Amniotic stem cell (primary cell): Measurements from ENCODE around the gene NRAS.
"Not testable (repeated sequence)": the region's sequence is repeated elsewhere in the genome, so short reads cannot be mapped to it uniquely, and the experiment has no call there.

ENCODE experiments used
- DNase-seq: peaks from one replicate; lab custom pipeline; 2025; lab: John Stamatoyannopoulos, UW

The NRAS gene

GRCh38 chr1:114716304-114717170 lies at the start of gene NRAS:
TSS of gene NRAS (minus strand) at chr1:114716771. CDS start at chr1:114716160, 611 bp downstream.
- peak; percentile 70 for DNase-seq

DNA sequence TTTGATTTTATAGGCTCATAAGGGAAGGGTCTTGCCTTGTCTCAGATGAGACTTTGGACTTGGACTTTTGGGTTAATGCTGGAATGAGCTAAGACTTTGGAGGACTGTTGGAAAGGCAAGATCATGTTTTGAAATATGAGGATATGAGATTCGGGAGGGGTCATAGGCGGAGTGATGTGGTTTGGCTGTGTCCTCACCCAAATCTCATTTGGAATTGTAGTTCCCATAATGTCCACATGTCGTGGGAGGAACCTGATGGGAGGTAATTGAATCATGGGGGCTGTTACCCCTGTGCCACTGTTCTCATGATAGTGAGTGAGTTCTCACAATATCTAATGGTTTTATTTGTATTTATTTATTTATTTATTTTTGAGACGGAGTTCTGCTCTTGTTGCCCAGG lies 48.1 kb upstream of the NRAS start:
- DNase-seq = no peak

DNA sequence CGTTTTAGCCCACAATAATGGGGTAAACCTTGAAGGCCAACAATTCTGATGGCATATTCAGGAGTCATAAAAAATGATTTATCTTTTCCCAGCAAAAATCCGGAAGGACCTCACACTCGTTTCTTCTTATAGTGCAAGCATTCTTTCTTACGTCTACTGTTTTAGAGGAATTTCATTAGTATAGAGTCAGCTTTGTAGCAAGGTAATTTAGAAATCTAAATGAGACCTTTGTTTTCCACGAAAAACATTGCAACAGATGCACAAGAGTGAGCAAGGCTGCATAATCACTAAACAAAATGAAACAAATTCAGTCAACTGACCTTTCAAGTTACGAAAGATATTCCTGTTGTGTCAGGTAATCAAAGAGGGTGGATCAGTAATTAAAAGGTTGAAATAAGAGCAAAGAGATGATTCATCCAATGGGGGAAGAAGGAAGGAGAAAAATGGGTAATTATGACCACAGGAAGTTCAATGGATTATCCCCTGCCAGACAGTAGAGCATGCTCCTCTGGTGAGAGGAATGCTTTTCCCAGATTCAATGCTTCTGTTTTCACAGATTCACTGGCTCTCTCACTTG lies 41.8 kb upstream of the NRAS start:
- DNase-seq = no peak

GRCh38 chr1:114757455-114758255 lies 41.1 kb upstream of the NRAS start, which contains the start of gene CSDE1:
TSS of gene CSDE1 (minus strand) at chr1:114757984. CDS start at chr1:114739890, 18,094 bp downstream.
- DNase-seq = peak; percentile 94

DNA sequence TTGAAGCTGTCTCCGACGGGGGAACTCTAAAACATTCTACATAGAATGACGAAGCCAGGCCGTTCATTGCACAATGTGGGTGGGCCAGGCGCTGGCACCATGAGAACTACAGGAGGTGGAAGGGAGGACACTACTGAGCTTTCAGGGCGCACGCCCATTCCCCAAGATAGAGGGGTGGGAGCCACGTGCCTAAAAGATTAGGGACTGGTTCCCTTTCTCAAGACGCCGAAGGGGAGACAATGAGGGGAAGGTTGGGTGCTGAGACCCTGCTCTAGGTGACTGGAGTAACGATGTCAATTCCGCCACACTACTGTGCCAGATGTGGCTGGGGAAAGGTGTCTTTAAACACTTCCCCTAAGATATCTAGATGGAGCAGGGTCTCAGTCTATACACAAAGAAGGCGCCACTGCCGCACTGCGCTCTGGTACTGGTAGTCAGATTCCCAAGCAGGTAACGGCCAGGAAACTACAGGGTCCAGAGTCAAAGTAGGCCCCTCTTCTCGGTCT lies 40.4 kb upstream of the NRAS start:
- peak; percentile 14 for DNase-seq

- DNase-seq = no peak
Observed at GRCh38 chr1:114756009-114756892, 39.7 kb upstream of the NRAS start.

GRCh38 chr1:114755006-114755931 lies 38.7 kb upstream of the NRAS start:
- DNase-seq = no peak

GRCh38 chr1:114753702-114754101 lies 37.1 kb upstream of the NRAS start:
- not testable (repeated sequence) for DNase-seq

GRCh38 chr1:114753143-114753542 lies 36.6 kb upstream of the NRAS start:
- DNase-seq = no peak

DNA sequence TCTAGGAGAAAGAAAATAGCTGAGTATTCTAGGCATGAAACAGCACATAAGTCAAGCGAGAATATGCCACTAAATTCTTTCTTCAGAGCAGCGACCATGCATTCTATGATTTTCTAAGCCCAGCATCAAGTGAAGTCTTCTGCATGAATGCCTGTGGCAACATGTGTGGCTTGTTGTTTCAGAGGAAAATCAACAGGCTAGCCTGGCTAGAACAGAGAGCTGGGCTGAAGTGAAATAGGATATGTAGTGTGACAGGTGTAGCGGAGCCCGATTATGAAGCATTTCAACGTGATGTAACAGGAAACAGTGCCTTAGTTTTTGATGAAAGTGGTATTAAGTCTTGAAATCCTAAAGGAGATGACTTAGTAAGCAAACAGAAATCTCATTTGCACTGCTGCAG lies 34.2 kb upstream of the NRAS start:
- DNase-seq = no peak

DNA sequence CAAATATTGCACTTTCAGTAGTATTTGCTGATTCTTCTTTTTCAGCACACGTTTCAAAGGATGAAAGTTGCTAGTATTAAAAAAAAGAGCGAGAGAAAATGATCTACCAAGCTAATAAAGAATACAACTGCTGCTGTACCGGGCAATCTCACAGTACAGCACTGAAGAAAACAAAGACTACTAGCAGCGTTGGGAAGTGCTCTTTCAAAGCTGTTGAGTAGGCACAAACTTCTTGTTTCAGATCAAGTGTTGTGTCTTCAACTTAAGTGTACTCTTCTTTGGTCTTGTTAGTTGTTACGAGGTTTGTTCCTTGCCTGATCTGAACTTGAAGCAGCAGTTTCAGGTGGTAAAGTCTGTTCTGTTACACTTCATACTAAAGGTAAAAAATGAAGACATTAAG lies 33.3 kb upstream of the NRAS start:
- no peak for DNase-seq

DNA sequence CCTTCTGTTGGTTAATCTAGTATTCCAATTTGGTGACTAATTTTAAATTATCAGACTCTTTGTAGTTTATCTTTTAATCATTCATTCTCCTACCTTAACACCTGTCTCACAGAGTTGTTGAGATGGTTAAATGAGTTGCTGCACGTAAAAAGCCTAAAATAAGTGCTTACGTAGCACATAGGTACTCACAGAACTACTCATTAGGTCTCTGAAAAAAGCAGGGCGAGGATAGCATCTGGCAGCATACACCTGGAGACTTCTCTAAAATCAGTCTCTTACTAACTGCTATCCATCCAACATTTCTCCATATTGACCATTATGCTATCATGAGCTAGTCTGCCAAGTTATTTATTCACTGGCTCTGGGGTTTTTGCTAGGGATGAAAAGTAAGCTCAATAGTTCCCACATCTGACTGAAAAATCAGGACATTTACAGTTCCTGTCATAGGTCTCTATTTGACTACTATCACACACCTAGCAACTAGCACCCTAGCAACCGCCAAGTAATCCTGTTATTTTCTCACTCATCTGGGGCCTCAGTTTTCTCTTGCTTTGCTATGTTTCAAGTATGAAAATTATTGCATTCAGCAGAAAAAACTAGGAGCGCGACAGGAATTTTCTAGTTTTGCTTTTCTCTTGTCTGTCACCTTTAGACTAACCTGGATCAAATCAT lies 30.0 kb upstream of the NRAS start:
- no peak for DNase-seq

- no peak for DNase-seq
Observed at GRCh38 chr1:114745291-114745690, 28.7 kb upstream of the NRAS start.

GRCh38 chr1:114741963-114742746 lies 25.6 kb upstream of the NRAS start:
- no peak for DNase-seq

GRCh38 chr1:114740331-114740730 lies 23.8 kb upstream of the NRAS start:
- no peak for DNase-seq

- no peak for DNase-seq
Observed at GRCh38 chr1:114737314-114737849, 20.8 kb upstream of the NRAS start.

GRCh38 chr1:114735479-114735878 lies 18.9 kb upstream of the NRAS start:
- DNase-seq = no peak

GRCh38 chr1:114729782-114730181 lies 13.2 kb upstream of the NRAS start:
- no peak for DNase-seq

DNA sequence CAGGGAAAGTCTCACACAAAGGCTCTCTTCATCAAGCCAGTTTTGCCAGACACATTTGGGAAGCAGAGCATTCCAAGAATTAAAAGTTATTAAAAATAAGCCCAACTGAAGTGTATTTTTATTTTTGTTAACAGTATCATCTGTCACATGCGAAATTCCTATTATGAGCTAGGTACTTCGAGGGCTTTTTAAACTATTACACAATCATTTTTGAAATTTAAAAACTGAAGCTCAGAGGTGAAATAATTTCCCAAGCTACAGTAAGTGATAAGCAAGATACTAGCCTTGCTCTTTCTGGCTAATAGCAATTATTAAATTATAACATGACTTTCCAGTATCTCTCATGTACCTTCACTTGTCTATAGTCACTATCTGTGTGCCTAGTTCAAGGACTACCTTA lies 12.0 kb upstream of the NRAS start:
- no peak for DNase-seq
